Osteocyte (in vitro differentiated cells): ENCODE measurements around the gene LCN12. TPM values are rescaled to one million over a fixed set of nuclear protein-coding genes. Genes with fewer than 3 reads are reported as not detected.

Experiments
- DNase-seq: peaks from one replicate; pipeline ENCODE4 v3.0.0; 2021; ENCODE audit warnings: mixed read lengths; ENCODE audit not compliant: unreplicated experiment; ENCODE audit errors: extremely low spot score
- H3K27ac Mint-ChIP-seq: one replicate; pipeline ENCODE4 v1.8.0; 2021; ENCODE audit warnings: mild to moderate bottlenecking, mixed read lengths; ENCODE audit not compliant: unreplicated experiment
- H3K27me3 Mint-ChIP-seq: one replicate; pipeline ENCODE4 v1.8.0; 2021; ENCODE audit warnings: mixed read lengths; ENCODE audit not compliant: unreplicated experiment
- H3K36me3 Mint-ChIP-seq: one replicate; pipeline ENCODE4 v1.8.0; 2021; ENCODE audit warnings: mixed read lengths; ENCODE audit not compliant: unreplicated experiment
- H3K4me1 Mint-ChIP-seq: one replicate; pipeline ENCODE4 v1.8.0; 2021; ENCODE audit warnings: mixed read lengths; ENCODE audit not compliant: unreplicated experiment
- H3K4me3 Mint-ChIP-seq: one replicate; pipeline ENCODE4 v1.8.0; 2021; ENCODE audit warnings: mild to moderate bottlenecking, moderate library complexity, mixed read lengths; ENCODE audit not compliant: unreplicated experiment
- H3K9me3 Mint-ChIP-seq: one replicate; pipeline ENCODE4 v1.8.0; 2021; ENCODE audit warnings: mixed read lengths; ENCODE audit not compliant: unreplicated experiment
- CTCF ChIP-seq: fragments of 200-600 bp; sonication (generic); IDR thresholded peaks from 2 replicates; pipeline ENCODE4 v1.5.0; 2021; ENCODE audit warnings: antibody characterized with exemption, mild to moderate bottlenecking, moderate library complexity
- total RNA-seq: library from RNA; stranded (reverse); gene quantifications from 2 replicates; pipeline ENCODE4 v1.2.1, GENCODE V29; 2021

The LCN12 gene
- total RNA-seq, 1 donor from 2014 or later, result 1.4 TPM

DNA sequence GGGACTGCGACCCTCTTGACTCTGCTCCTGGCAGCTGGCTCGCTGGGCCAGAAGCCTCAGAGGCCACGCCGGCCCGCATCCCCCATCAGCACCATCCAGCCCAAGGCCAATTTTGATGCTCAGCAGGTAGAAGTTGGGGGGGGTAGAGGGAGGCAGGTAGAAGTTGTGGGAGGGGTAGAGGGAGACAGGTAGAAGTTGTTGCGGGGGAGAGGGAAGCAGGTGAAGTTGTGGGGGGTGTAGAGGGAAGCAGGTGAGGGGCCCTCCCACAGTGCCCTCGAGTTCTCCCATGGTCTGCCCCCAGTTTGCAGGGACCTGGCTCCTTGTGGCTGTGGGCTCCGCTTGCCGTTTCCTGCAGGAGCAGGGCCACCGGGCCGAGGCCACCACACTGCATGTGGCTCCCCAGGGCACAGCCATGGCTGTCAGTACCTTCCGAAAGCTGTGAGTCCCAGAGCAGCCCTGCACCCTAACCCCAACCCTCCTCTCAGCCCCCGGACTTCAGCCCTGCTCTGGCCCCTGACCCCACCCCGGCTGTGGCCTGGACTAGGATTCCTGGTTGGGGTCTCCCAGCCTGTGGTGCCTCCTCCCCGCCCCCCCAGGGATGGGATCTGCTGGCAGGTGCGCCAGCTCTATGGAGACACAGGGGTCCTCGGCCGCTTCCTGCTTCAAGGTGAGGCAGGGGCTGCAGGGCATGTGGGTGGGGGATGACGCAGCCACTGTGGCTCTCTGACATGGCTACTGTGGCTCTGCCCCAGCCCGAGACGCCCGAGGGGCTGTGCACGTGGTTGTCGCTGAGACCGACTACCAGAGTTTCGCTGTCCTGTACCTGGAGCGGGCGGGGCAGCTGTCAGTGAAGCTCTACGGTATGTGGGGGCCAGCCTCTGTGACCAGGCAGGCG is 6.5 kb upstream of the LCN12 start:
- Mint-ChIP-seq H3K4me3 (no peak overlapping the region), H3K27ac (no peak overlapping the region), H3K27me3 (no peaks in the 10 kb centered on the region), H3K4me1 (peaks cover 11% of the 10 kb centered on the region), H3K9me3 (no peaks in the 10 kb centered on the region), H3K36me3 (peaks cover 7% of the 10 kb centered on the region)
- no peak for TF ChIP-seq CTCF
- no peak for DNase-seq

- Mint-ChIP-seq H3K9me3 (no peaks in the 10 kb centered on the region), H3K4me3 (no peak overlapping the region), H3K4me1 (peaks cover 11% of the 10 kb centered on the region), H3K27ac (no peak overlapping the region), H3K27me3 (no peaks in the 10 kb centered on the region), H3K36me3 (peaks cover 4% of the 10 kb centered on the region)
- no peak for DNase-seq
- no peak for TF ChIP-seq CTCF
These were observed 5.6 kb upstream of the LCN12 start for GRCh38 chr9:136946228-136947027.

- Mint-ChIP-seq H3K4me3 (no peak overlapping the region), H3K27me3 (no peaks in the 10 kb centered on the region), H3K36me3 (no peaks in the 10 kb centered on the region), H3K4me1 (peaks cover 11% of the 10 kb centered on the region), H3K9me3 (no peaks in the 10 kb centered on the region), H3K27ac (no peak overlapping the region)
- no peak for TF ChIP-seq CTCF
- DNase-seq, result no peak
These were observed 4.8 kb upstream of the LCN12 start for GRCh38 chr9:136947028-136947891.

DNA sequence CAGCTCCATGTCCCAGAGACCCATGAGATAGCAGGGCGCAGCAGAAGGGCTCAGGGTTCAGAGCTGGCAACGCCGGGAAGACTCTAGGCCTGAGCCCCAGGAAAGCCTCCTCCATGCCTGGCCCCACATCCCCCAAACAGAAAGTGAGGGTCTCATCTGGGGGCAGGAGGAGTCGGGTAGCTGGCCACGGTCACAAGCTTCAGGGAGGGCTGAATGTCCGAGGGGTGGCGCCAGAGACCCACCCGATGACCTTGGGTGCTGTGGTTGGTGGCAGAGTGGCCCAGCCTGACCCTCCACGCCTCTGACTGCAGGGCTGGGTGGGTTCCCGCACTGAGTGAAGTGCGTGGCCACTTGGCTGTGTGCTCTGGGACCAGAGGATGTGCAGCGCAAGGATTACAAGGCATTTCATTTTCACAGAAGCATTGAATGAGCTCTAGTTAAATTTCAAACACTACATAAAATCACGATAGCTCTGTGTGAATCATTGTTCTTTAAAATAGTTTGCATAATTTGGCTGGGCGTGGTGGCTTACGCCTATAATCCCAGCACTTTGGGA is 4.0 kb upstream of the LCN12 start:
- peak; percentile 50 for TF ChIP-seq CTCF
- Mint-ChIP-seq H3K4me1 (peaks cover 11% of the 10 kb centered on the region), H3K36me3 (no peaks in the 10 kb centered on the region), H3K27me3 (no peaks in the 10 kb centered on the region), H3K9me3 (no peaks in the 10 kb centered on the region), H3K4me3 (peak overlapping the region; percentile 27), H3K27ac (peak overlapping the region; percentile 18)
- DNase-seq, result no peak
